K562 (cell line): ENCODE data around the gene FUT2. TPM values are rescaled to one million over a fixed set of nuclear protein-coding genes. Genes with fewer than 3 reads are reported as not detected.
"Not testable (repeated sequence)": the region's sequence is repeated elsewhere in the genome, so short reads cannot be mapped to it uniquely, and the experiment has no call there.

ENCODE experiments used
- ATAC-seq: fragments of 200-7000 bp; cut with Tn5 transposase; 3 replicates; pipeline ENCODE4 v1.9.1; 2020; ENCODE audit warnings: moderate library complexity
- BruUV-seq: library from RNA; stranded (reverse); fragments of 400-500 nt; replicated peaks from 2 replicates; lab custom pipeline; 2021; lab: Mats Ljungman, UMichigan
- CTCF ChIA-PET: fragments of 300-600 bp; formaldehyde crosslinking; extraction: SDS; loops from one replicate; lab custom pipeline; 2021; ENCODE audit warnings: low intra/inter-chr PET ratio; lab: Yijun Ruan, JAX
- POLR2A ChIA-PET: fragments of 300-600, 350-650 bp; sonication (Branson Sonifier 250); formaldehyde crosslinking; extraction: SDS; loops from one replicate; lab custom pipeline; 2021; ENCODE audit warnings: antibody characterized with exemption, inconsistent platforms; lab: Yijun Ruan, JAX
- DNase-seq, 4 experiments: peaks; one replicate each; pipeline versions ENCODE4 v3.0.0 to v3.0.0-alpha.2; 2011 to 2018; ENCODE audit warnings: low spot score in 3 of 4, mixed read lengths in 3 of 4; ENCODE audit errors: extremely low read depth in 1 of 4
- FAIRE-seq: peaks from 2 replicates; lab custom pipeline; 2011; peaks lifted over from hg19 to GRCh38; lab: Jason Lieb, UNC
- H2AFZ ChIP-seq: 2 replicates; pipeline ENCODE4 v1.6.0; 2011; ENCODE audit warnings: low read depth, low read length, control low read depth, inconsistent platforms
- H3K27ac ChIP-seq: fragments of 200-600 bp; 3 replicates; pipeline ENCODE4 v1.8.0; 2011; ENCODE audit warnings: low read depth, mild to moderate bottlenecking, control low read depth, inconsistent platforms, low read length, moderate library complexity, mixed read lengths; ENCODE audit errors: extremely low read depth
- H3K27me3 ChIP-seq, 2 experiments: fragments of 300-600 bp in 1 of 2; 2 replicates in 1 of 2; 3 replicates in 1 of 2; pipeline versions ENCODE4 v1.6.0 to v1.8.0; 2011; ENCODE audit warnings: inconsistent platforms in 2 of 2, low read length in 2 of 2, mild to moderate bottlenecking in 1 of 2, mixed read lengths in 1 of 2, moderate library complexity in 1 of 2; ENCODE audit not compliant: control insufficient read depth in 2 of 2, insufficient read depth in 2 of 2
- H3K36me3 ChIP-seq: fragments of 300-600 bp; 3 replicates; pipeline ENCODE4 v1.8.0; 2011; ENCODE audit warnings: mild to moderate bottlenecking, low read length, inconsistent platforms; ENCODE audit not compliant: control insufficient read depth, insufficient read depth
- H3K4me1 ChIP-seq, 2 experiments: fragments of 200-600 bp in 1 of 2; replicated peaks in 1 of 2; 2 replicates in 1 of 2; 3 replicates in 1 of 2; pipeline versions ENCODE4 v1.5.1 to v1.8.0; 2011; ENCODE audit warnings: inconsistent platforms in 2 of 2, low read length in 2 of 2, mild to moderate bottlenecking in 1 of 2, mixed read lengths in 1 of 2, moderate library complexity in 1 of 2; ENCODE audit not compliant: control insufficient read depth in 2 of 2, insufficient read depth in 2 of 2
- H3K4me2 ChIP-seq: 2 replicates; pipeline ENCODE4 v1.6.1; 2011; ENCODE audit warnings: low read length, control low read depth, inconsistent platforms, mixed read lengths; ENCODE audit not compliant: insufficient read depth
- H3K4me3 ChIP-seq: fragments of 200-600 bp; sonication (generic), shearing (Covaris generic); 2 replicates; pipeline ENCODE4 v1.5.1; 2016; ENCODE audit warnings: control low read depth, inconsistent platforms
- H3K79me2 ChIP-seq: fragments of 200-600 bp; 3 replicates; pipeline ENCODE4 v1.8.0; 2011; ENCODE audit warnings: low read length, inconsistent platforms; ENCODE audit not compliant: control insufficient read depth, insufficient read depth
- H3K9ac ChIP-seq, 2 experiments: 2 replicates each; pipeline versions ENCODE4 v1.6.0 to v1.6.1; 2011; ENCODE audit warnings: low read depth in 2 of 2, low read length in 2 of 2, control low read depth in 1 of 2, inconsistent platforms in 1 of 2, mild to moderate bottlenecking in 1 of 2, mixed read lengths in 1 of 2; ENCODE audit not compliant: insufficient read depth in 1 of 2
- H3K9me1 ChIP-seq: one replicate; pipeline ENCODE4 v1.6.0; 2011; ENCODE audit warnings: inconsistent platforms, mild to moderate bottlenecking, low read length, moderate library complexity; ENCODE audit not compliant: control insufficient read depth, insufficient read depth
- H3K9me3 ChIP-seq: replicated peaks from 2 replicates; pipeline ENCODE4 v1.5.1; 2011; ENCODE audit warnings: low read depth, low read length, inconsistent platforms; ENCODE audit not compliant: control insufficient read depth, insufficient read depth
- H4K20me1 ChIP-seq: replicated peaks from 2 replicates; pipeline ENCODE4 v1.6.1; 2011; ENCODE audit warnings: low read length, inconsistent platforms, mixed read lengths; ENCODE audit not compliant: control insufficient read depth, insufficient read depth
- CBFA2T3 ChIP-seq: fragments of 450-650 bp; IDR thresholded peaks from 2 replicates; pipeline ENCODE4 v1.6.1; 2017
- CXXC5 ChIP-seq: fragments of 250-450 bp; sonication (Bioruptor Pico); IDR thresholded peaks from 2 replicates; pipeline ENCODE4 v1.8.0; 2022; ENCODE audit warnings: inconsistent platforms, mild to moderate bottlenecking, moderate library complexity
- E2F5 ChIP-seq: sonication (generic); formaldehyde crosslinking; IDR thresholded peaks from 2 replicates; pipeline ENCODE4 v1.8.0; 2022; ENCODE audit warnings: mild to moderate bottlenecking, missing genetic modification reagents
- GATAD2A ChIP-seq: fragments of 450-650 bp; IDR thresholded peaks from 2 replicates; pipeline ENCODE4 v1.6.1; 2017
- MYNN ChIP-seq, 2 experiments: sonication (generic); formaldehyde crosslinking in 1 of 2; IDR thresholded peaks; 2 replicates each; pipeline versions ENCODE4 v1.5.0 to v1.6.1; 2016 to 2020; ENCODE audit warnings: antibody characterized with exemption in 1 of 2, missing genetic modification reagents in 1 of 2
- SMARCA4 ChIP-seq: fragments of 450-650 bp; IDR thresholded peaks from 2 replicates; pipeline ENCODE4 v1.6.1; 2016
- SRSF9 ChIP-seq: fragments of 200-400 bp; formaldehyde crosslinking; IDR thresholded peaks from 2 replicates; pipeline ENCODE4 v1.6.1; 2017; ENCODE audit warnings: low read depth, low read length, borderline replicate concordance
- WGBS: fragments of 100-300 bp; shearing (Covaris generic); methylation state at CpG from one replicate; pipeline ENCODE4 v1.1.6; 2016; ENCODE audit warnings: low coverage, mixed read lengths; ENCODE audit not compliant: insufficient coverage; ENCODE audit errors: missing lambda C conversion rate; 5-methylcytosine and 5-hydroxymethylcytosine counted together
- in situ Hi-C: fragments of 300-500 bp; cut with MboI; formaldehyde crosslinking; loops from 4 replicates; pipeline ENCODE4 v1.15.0; 2018; ENCODE audit warnings: inconsistent platforms, mixed read lengths
- intact Hi-C: fragments of 100-400 bp; cut with micrococcal nuclease; formaldehyde crosslinking; loops from 2 replicates; pipeline ENCODE4 v1.14.2; 2022
- polyA plus RNA-seq, 8 experiments: library from polyadenylated mRNA; depleted of rRNA in 4 of 8; stranded (reverse) in 5 of 8; unstranded in 3 of 8; fragments of >200 nt; fragmentation: Nextera tagmentation in 2 of 8; fragmentation: Illumina TruSeq in 1 of 8; extraction: Ambion mirVana in 2 of 8; extraction: Trizol in 1 of 8; gene quantifications; 2 replicates each; pipeline versions ENCODE4 v1.2.1 to v1.2.3, GENCODE V29; 2011 to 2014; ENCODE audit warnings: inconsistent platforms in 1 of 8, missing spikeins in 1 of 8
- total RNA-seq, 7 experiments: library from RNA; depleted of rRNA in 6 of 7; stranded (reverse); fragments of >200 nt in 6 of 7; fragmentation: Illumina TruSeq in 2 of 7; extraction: Trizol in 2 of 7; gene quantifications; 2 replicates each; pipeline versions ENCODE4 v1.2.1 to v1.2.3, GENCODE V29; 2011 to 2021; ENCODE audit warnings: low replicate concordance in 1 of 7

Gene FUT2
- total and polyA plus RNA-seq, 9 of the 15 experiments (the other 6 are each of a cell fraction or from before 2014, with no cell fraction given): 0.03 to 0.04 TPM; not detected in 7

- TF ChIP-seq CBFA2T3 (0 out of 2 replicates have a peak, but pooled peaks have one; percentile 13), SRSF9 (no peak), SMARCA4 (peak; percentile 15; the same call in 1 of the 2 replicates), CXXC5 (CRISPR knock-in tag) (peak; percentile 57; the same call in 1 of the 2 replicates), GATAD2A (0 out of 2 replicates have a peak, but pooled peaks have one; percentile 14), E2F5 (CRISPR knock-in tag) (no peak), MYNN (IDR thresholded peaks at IDR 0.05) (0 out of 2 replicates have a peak, but pooled peaks have one; percentile 51), MYNN (CRISPR knock-in tag; IDR thresholded peaks at IDR 0.05) (no peak)
These were observed 17.6 kb upstream of the FUT2 start (continued) for GRCh38 chr19:48678201-48678600.

DNA sequence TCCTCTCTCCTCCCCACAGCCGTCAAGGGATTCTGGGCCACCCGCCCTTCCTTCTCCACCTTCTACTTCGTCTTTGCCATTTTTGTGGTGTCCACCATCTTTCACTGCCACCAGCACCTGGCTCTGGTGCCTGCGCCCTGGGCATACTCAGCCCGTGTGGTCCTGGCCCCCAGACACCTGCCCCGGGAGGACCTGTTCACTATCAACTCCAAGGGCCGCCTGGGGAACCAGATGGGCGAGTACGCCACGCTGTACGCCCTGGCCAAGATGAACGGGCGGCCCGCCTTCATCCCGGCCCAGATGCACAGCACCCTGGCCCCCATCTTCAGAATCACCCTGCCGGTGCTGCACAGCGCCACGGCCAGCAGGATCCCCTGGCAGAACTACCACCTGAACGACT is 15.8 kb upstream of the FUT2 start:
- peaks cover 21 to 55% of the 10 kb centered on the region in 2 experiments for H3K4me1 ChIP-seq
- H3K27me3 ChIP-seq, in situ Hi-C loops, H4K20me1 ChIP-seq, FAIRE-seq, H3K79me2 ChIP-seq, H3K4me2 ChIP-seq, H3K4me3 ChIP-seq, H3K36me3 ChIP-seq, H3K9me1 ChIP-seq, POLR2A ChIA-PET, H3K27ac ChIP-seq, BruUV-seq, CTCF ChIA-PET, DNase-seq, H3K9me3 ChIP-seq, intact Hi-C loops, ATAC-seq, H2AFZ ChIP-seq, H3K9ac ChIP-seq: not testable (repeated sequence)
- 76% methylated on average over 5 of the region's 19 CpGs for WGBS
